Lower leg skin (tissue), 4 donors: ENCODE results near the gene LDAF1. TPM values are rescaled to one million over a fixed set of nuclear protein-coding genes. Genes with fewer than 3 reads are reported as not detected.

Experiments used
- DNase-seq, 2 donors: peaks; one replicate each; pipeline ENCODE4 v3.0.0-alpha.2; 2019; ENCODE audit warnings: low spot score in 2 of 2
- H3K4me3 ChIP-seq: fragments of 200-600 bp; sonication (generic); 2 replicates; pipeline ENCODE4 v1.5.1; 2017; ENCODE audit warnings: mild to moderate bottlenecking, low read depth; ENCODE audit not compliant: poor library complexity, severe bottlenecking
- CTCF ChIP-seq, 3 donors: fragments of 450-650 bp; IDR thresholded peaks; one replicate each; pipeline ENCODE4 v1.5.1; 2016; ENCODE audit warnings: antibody characterized with exemption in 3 of 3, mild to moderate bottlenecking in 3 of 3, moderate library complexity in 2 of 3
- POLR2A ChIP-seq, 2 donors: fragments of 450-650 bp; IDR thresholded peaks; one replicate each; pipeline ENCODE4 v1.6.1; 2016 to 2017; ENCODE audit warnings: antibody characterized with exemption in 2 of 2, mild to moderate bottlenecking in 1 of 2, moderate library complexity in 1 of 2
- WGBS, 2 donors: methylation state at CpG; one replicate each; pipeline ENCODE4 v1.1.5; 2018; 5-methylcytosine and 5-hydroxymethylcytosine counted together
- intact Hi-C: fragments of 100-400 bp; cut with DNase I; formaldehyde crosslinking; loops from one replicate; pipeline ENCODE4 v1.15.0; 2023; ENCODE audit warnings: low total_unique reads
- total RNA-seq, 4 donors: library from RNA; depleted of rRNA; stranded (reverse); fragments of >200 nt; gene quantifications; one replicate each; pipeline ENCODE4 v1.1.0, GENCODE V29; 2016

Gene LDAF1
- total RNA-seq, 4 donors from 2014 or later: 188 to 208 (median 200) TPM

GRCh38 chr16:21228361-21228872, 69.9 kb downstream of the LDAF1 start:
- TF ChIP-seq POLR2A (IDR thresholded peaks at IDR 0.05) (no peak), CTCF (IDR thresholded peaks at IDR 0.05) (no peak)
- WGBS, 2 donors: 68 to 79% methylated on average over 2 of the region's 2 CpGs

More at GRCh38 chr16:21228361-21228872, 69.9 kb downstream of the LDAF1 start:
- DNase-seq: no peak
- intact Hi-C loops: no loop called here
- no peak overlapping the region for H3K4me3 ChIP-seq

Other genes starting within 250 kb of the LDAF1 start
- gene DNAH3, start 7.8 kb upstream of the LDAF1 start, total RNA-seq: 1 to 10 TPM in 3 of 4 donors, under 1 TPM in 1; 0.72 to 1.8 (median 1.4) TPM
- gene ZP2, start 52.9 kb downstream of the LDAF1 start, total RNA-seq: under 1 TPM in 1 of 4 donors, not detected in 3; 0.32 TPM
- under 1 TPM in 1 of 4 donors, not detected in 3; 0.13 TPM for gene ANKS4B, start 75.0 kb downstream of the LDAF1 start, total RNA-seq
- gene CRYM, start 119.6 kb downstream of the LDAF1 start, total RNA-seq: 1 to 10 TPM; 1.5 to 2.8 (median 2.2) TPM